BJ (cell line): ENCODE measurements around the gene LSM6. TPM values are rescaled to one million over a fixed set of nuclear protein-coding genes. Genes with fewer than 3 reads are reported as not detected.

Source experiments
- CTCF ChIA-PET: fragments of 350-600 bp; formaldehyde crosslinking; extraction: SDS; loops from one replicate; lab custom pipeline; 2021; ENCODE audit warnings: antibody characterized with exemption, inconsistent platforms; lab: Yijun Ruan, JAX
- POLR2A ChIA-PET: fragments of 300-600 bp; sonication (Branson Sonifier 250); formaldehyde crosslinking; extraction: SDS; loops from one replicate; lab custom pipeline; 2021; ENCODE audit warnings: antibody characterized with exemption; lab: Charles Lee
- DNase-seq: peaks from one replicate; pipeline ENCODE4 v3.0.0-alpha.2; 2011; ENCODE audit warnings: low read depth
- H3K27me3 ChIP-seq: 2 replicates; pipeline ENCODE4 v1.6.0; 2011; ENCODE audit warnings: low read length; ENCODE audit not compliant: control insufficient read depth, insufficient read depth
- H3K36me3 ChIP-seq: 2 replicates; pipeline ENCODE4 v1.5.1; 2011; ENCODE audit warnings: low read length; ENCODE audit not compliant: control insufficient read depth, insufficient read depth
- H3K4me3 ChIP-seq: 2 replicates; pipeline ENCODE4 v1.5.1; 2011; ENCODE audit warnings: low read depth, mild to moderate bottlenecking, control low read depth, low read length
- polyA plus RNA-seq: library from polyadenylated mRNA; depleted of rRNA; stranded (reverse); fragments of >200 nt; gene quantifications from 2 replicates; pipeline ENCODE4 v1.2.3, GENCODE V29; 2011
- TF ChIP-seq, protein P1 (sequence below): IDR thresholded peaks from 2 replicates; pipeline ENCODE4 v1.5.1; 2011; ENCODE audit warnings: low read depth, mild to moderate bottlenecking, control low read depth, inconsistent platforms, low read length, moderate library complexity; ENCODE audit not compliant: insufficient read depth

LSM6 gene
- polyA plus RNA-seq, 1 experiment = 5.8 TPM

DNA sequence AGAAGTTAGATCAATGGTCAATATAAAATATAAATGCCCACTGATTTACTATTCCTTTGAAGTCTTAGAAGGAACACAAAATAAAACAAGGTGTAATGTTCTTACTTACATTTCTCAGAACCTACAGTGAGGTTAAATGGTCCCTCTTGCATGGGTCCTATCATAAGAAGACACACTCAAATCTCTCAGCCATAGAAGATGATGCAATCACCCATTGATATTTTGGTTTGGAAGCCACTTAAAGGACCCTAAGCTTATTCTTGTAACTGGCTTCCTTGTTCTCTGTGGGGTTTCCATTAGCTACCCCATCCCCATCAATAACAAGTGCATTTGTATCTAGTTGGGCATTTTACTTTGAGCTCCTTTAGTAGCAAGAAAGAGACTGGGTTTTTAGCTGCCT lies 53.9 kb downstream of the LSM6 start:
- ChIA-PET CTCF (no interaction called here), POLR2A (no interaction called here)
- H3K27me3 ChIP-seq = peaks cover 1% of the 10 kb centered on the region
- H3K36me3 ChIP-seq = no peaks in the 10 kb centered on the region
- DNase-seq = no peak
- TF ChIP-seq, protein P1, sequence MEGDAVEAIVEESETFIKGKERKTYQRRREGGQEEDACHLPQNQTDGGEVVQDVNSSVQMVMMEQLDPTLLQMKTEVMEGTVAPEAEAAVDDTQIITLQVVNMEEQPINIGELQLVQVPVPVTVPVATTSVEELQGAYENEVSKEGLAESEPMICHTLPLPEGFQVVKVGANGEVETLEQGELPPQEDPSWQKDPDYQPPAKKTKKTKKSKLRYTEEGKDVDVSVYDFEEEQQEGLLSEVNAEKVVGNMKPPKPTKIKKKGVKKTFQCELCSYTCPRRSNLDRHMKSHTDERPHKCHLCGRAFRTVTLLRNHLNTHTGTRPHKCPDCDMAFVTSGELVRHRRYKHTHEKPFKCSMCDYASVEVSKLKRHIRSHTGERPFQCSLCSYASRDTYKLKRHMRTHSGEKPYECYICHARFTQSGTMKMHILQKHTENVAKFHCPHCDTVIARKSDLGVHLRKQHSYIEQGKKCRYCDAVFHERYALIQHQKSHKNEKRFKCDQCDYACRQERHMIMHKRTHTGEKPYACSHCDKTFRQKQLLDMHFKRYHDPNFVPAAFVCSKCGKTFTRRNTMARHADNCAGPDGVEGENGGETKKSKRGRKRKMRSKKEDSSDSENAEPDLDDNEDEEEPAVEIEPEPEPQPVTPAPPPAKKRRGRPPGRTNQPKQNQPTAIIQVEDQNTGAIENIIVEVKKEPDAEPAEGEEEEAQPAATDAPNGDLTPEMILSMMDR = no peak
- no peak overlapping the region for H3K4me3 ChIP-seq

DNA sequence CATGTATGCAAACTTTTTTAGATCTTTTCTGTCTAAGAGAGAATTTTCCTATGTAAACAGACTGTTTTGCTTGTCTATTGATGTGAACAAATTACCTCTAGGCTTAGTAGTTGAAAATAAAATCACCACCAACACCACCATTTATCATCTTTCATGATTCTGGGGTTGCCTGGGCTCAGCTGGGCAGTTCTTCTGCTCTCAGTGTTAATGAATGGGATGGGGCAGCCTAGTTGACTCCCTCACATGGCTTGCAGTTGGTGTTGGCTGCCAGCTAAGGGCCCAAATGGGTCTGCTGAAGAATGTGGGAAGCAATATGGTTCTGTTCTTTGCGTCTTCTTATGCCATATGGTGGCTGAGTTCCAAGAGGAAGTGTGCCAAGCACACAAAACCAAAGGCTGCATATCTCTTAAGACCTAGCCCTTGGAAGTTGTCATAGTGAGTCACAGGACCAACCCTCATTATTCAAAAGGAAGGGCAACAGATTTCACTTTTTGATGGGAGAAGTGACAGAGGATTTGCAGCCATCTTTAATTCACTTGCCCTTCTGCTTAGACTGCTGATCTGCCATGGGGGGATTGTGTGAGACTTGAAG lies 56.7 kb downstream of the LSM6 start:
- TF ChIP-seq, protein P1 = no peak
- H3K36me3 ChIP-seq = no peaks in the 10 kb centered on the region
- CTCF ChIA-PET = no interaction called here

DNA sequence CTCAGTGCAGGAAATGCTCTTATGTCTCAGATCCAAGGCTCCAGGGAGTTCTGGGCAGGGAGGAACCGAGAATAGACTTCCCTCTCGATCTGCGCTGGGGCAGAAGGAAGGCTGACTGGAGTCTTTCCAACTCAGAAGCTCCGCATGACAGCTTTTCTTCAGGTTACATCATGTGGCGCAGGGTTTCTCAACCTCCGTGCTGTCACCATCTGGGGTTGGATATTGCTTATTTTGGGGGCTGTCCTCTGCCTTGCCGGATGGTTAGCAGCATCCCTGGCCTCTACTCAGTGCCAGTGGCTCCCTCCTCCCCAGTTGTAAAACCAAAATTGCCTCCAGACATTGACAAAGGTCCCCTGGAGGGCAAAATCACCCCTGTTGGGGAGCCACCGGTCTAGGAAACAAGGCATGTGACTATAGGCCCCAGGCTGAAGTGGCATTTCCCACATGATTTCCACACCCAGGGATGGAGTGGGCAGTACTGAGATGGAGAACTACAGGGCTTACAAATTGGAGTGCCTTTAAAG lies 60.2 kb downstream of the LSM6 start:
- POLR2A ChIA-PET = no interaction called here
- Histone ChIP-seq H3K4me3 (no peak overlapping the region), H3K27me3 (no peaks in the 10 kb centered on the region), H3K36me3 (no peaks in the 10 kb centered on the region)
- TF ChIP-seq, protein P1 = no peak
- CTCF ChIA-PET = no interaction called here
- DNase-seq = no peak

More for the DNA sequence above, 56.7 kb downstream of the LSM6 start:
- H3K27me3 ChIP-seq = peaks cover under 1% of the 10 kb centered on the region
- POLR2A ChIA-PET = no interaction called here
- no peak overlapping the region for H3K4me3 ChIP-seq
- no peak for DNase-seq

DNA sequence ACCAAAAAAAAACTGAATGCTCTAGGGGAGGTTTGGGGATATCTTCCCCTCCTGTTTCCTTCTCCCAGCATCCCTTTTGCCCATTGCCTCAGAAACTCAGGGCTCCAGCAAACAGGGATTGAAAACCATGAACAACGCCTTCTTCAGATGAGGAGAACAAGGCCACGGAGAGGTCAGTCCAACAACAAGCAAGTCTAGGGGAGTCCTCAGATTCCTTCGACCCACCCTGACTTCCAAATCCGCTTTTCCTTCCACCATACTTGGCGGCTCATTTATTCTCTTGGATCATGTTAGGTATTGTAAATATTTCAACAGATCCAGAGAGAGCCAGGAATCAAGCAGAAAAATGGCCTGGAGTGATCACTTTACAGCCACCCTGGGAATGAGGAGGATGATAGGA lies 60.7 kb downstream of the LSM6 start:
- TF ChIP-seq, protein P1 = no peak
- no peak for DNase-seq
- no peaks in the 10 kb centered on the region for H3K36me3 ChIP-seq
- ChIA-PET CTCF (no interaction called here), POLR2A (no interaction called here)
- H3K27me3 ChIP-seq = no peaks in the 10 kb centered on the region
- H3K4me3 ChIP-seq = no peak overlapping the region

DNA sequence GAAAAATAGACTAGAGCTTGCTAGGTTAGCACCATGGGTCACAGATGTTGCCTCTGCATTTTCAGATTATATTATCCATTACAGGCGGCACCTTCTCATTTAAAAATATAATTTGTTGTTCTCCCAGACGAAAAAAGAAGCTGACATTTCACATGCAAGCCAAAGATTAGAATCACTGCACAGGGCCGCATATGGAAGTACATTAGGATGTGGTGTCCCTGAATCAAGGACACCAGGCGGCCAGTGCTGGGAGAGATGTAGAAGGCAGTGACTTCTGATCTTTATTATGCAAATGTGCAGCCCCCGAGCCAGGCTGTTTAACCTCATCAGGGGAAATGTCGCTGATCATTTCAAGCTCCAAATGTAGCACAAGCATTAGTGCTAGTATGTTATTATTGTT lies 61.6 kb downstream of the LSM6 start:
- DNase-seq = no peak
- CTCF ChIA-PET = interaction anchor here (1.4 kb wide), 1 partner anchor 670 kb away, joined by 3 read pairs; no protein-coding TSS in a partner anchor
- POLR2A ChIA-PET = no interaction called here
- TF ChIP-seq, protein P1 = no peak
- Histone ChIP-seq H3K4me3 (no peak overlapping the region), H3K36me3 (no peaks in the 10 kb centered on the region), H3K27me3 (no peaks in the 10 kb centered on the region)
